Nephron (organoid): Measurements from ENCODE around the gene DNM2.

ENCODE experiments used
- H3K27ac Mint-ChIP-seq, 3 experiments: 2 replicates each; pipeline ENCODE4 v1.8.0; 2020; ENCODE audit warnings: mixed read lengths in 3 of 3, mild to moderate bottlenecking in 2 of 3, moderate library complexity in 1 of 3
- H3K27me3 Mint-ChIP-seq: 2 replicates; pipeline ENCODE4 v1.8.0; 2021; ENCODE audit warnings: low read depth, mild to moderate bottlenecking, moderate library complexity, mixed read lengths
- H3K36me3 Mint-ChIP-seq: 2 replicates; pipeline ENCODE4 v1.8.0; 2020; ENCODE audit warnings: low read depth, mixed read lengths
- H3K4me1 Mint-ChIP-seq: 2 replicates; pipeline ENCODE4 v1.8.0; 2020; ENCODE audit warnings: mixed read lengths
- H3K4me3 Mint-ChIP-seq, 3 experiments: 2 replicates each; pipeline ENCODE4 v1.8.0; 2020; ENCODE audit warnings: mild to moderate bottlenecking in 3 of 3, mixed read lengths in 3 of 3, moderate library complexity in 2 of 3
- H3K9me3 Mint-ChIP-seq: 2 replicates; pipeline ENCODE4 v1.8.0; 2020; ENCODE audit warnings: mixed read lengths
- CTCF ChIP-seq, 3 experiments: fragments of 200-600 bp; sonication (generic); IDR thresholded peaks; one replicate each; pipeline ENCODE4 v1.5.0; 2021; ENCODE audit warnings: antibody characterized with exemption in 3 of 3; ENCODE audit not compliant: unreplicated experiment in 3 of 3

Gene DNM2

GRCh38 chr19:10687518-10688288 is 30.2 kb upstream of the DNM2 start:
- TF ChIP-seq CTCF (IDR thresholded peaks at IDR 0.05; ENCODE audit: unreplicated experiment in 3 of 3) = no peak
- Mint-ChIP-seq H3K4me3 (no peak overlapping the region), H3K36me3 (peaks cover 76% of the 10 kb centered on the region), H3K9me3 (no peaks in the 10 kb centered on the region), H3K27ac (no peak overlapping the region), H3K27me3 (no peaks in the 10 kb centered on the region), H3K4me1 (no peaks in the 10 kb centered on the region)

- Mint-ChIP-seq H3K9me3 (no peaks in the 10 kb centered on the region), H3K36me3 (peaks cover 75% of the 10 kb centered on the region), H3K4me1 (no peaks in the 10 kb centered on the region), H3K4me3 (no peak overlapping the region), H3K27me3 (no peaks in the 10 kb centered on the region), H3K27ac (no peak overlapping the region)
- no peak for TF ChIP-seq CTCF (IDR thresholded peaks at IDR 0.05; ENCODE audit: unreplicated experiment in 3 of 3)
Measured at GRCh38 chr19:10688545-10689280, 29.2 kb upstream of the DNM2 start.

DNA sequence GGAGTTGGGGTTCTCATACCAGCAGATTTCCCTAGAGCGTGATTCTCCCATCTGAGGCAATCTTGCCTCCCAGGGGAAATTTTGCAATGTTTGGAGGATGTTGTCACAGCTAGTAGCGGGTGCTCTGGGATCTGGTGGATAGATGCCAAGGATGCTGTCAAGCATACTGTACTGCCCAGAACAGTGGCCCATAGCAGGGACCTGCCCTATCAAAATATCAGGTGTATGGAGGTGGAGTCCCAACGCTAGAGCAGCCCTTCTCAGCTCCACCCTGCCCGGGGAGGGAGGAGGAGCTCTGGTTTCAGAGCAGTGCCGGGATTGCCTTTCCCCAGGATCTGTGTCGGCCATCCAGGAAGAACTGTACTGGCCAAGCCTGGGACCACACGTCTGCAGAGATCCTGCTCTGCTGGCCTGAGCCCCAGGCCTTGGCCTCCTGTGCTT is 27.5 kb upstream of the DNM2 start:
- TF ChIP-seq CTCF (IDR thresholded peaks at IDR 0.05; ENCODE audit: unreplicated experiment in 3 of 3) = no peak
- Mint-ChIP-seq H3K36me3 (peaks cover 58% of the 10 kb centered on the region), H3K27me3 (no peaks in the 10 kb centered on the region), H3K9me3 (no peaks in the 10 kb centered on the region), H3K27ac (no peak overlapping the region), H3K4me3 (no peak overlapping the region), H3K4me1 (peaks cover 1% of the 10 kb centered on the region)

- Mint-ChIP-seq H3K27me3 (no peaks in the 10 kb centered on the region), H3K4me1 (peaks cover 11% of the 10 kb centered on the region), H3K9me3 (no peaks in the 10 kb centered on the region), H3K27ac (no peak overlapping the region), H3K36me3 (peaks cover 56% of the 10 kb centered on the region), H3K4me3 (no peak overlapping the region)
- no peak for TF ChIP-seq CTCF (IDR thresholded peaks at IDR 0.05; ENCODE audit: unreplicated experiment in 3 of 3)
Measured at GRCh38 chr19:10691178-10691881, 26.5 kb upstream of the DNM2 start.

GRCh38 chr19:10691883-10692282 is 26.0 kb upstream of the DNM2 start:
- no peak for TF ChIP-seq CTCF (IDR thresholded peaks at IDR 0.05; ENCODE audit: unreplicated experiment in 3 of 3)
- H3K27me3 Mint-ChIP-seq = no peaks in the 10 kb centered on the region
- no peaks in the 10 kb centered on the region for H3K9me3 Mint-ChIP-seq
- H3K36me3 Mint-ChIP-seq = peaks cover 53% of the 10 kb centered on the region
- no peak overlapping the region for H3K27ac Mint-ChIP-seq
- no peak overlapping the region for H3K4me3 Mint-ChIP-seq
- H3K4me1 Mint-ChIP-seq = peaks cover 11% of the 10 kb centered on the region
